HL-60/S4 (cell line): ENCODE measurements around the gene POLR2A.

Experiments used
- in situ Hi-C: fragments of 300-500 bp; cut with MboI; formaldehyde crosslinking; loops from 2 replicates; pipeline ENCODE4 v1.14.3; 2022; ENCODE audit warnings: low sequenced_read_pairs

POLR2A gene

DNA sequence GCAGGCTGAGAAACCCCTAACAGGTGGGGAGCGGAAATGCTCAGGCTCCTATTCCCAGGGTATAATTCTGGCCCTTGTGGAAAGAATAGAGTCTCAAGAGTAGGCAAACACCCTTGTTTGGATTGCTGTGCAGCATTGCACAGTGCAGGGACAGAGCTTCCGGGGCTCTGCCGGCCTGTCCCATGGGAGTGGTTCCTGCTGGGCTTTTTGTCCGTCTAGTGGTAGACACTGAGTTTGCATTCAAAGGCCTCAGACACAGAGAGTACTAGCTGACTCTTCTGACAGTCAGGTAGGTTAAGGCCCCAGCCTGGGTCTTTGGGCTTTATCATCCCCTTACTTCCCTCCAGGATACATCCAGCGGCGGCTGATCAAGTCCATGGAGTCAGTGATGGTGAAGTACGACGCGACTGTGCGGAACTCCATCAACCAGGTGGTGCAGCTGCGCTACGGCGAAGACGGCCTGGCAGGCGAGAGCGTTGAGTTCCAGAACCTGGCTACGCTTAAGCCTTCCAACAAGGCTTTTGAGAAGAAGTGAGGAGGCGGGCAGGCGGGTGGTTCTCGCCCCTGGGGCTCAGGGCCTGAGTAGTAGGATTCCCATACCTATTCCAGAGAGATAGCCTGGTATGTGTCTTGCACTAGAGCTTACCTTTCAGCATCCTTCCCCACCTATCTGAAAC, 18.1 kb downstream of the POLR2A start:
- in situ Hi-C loops = no loop called here

DNA sequence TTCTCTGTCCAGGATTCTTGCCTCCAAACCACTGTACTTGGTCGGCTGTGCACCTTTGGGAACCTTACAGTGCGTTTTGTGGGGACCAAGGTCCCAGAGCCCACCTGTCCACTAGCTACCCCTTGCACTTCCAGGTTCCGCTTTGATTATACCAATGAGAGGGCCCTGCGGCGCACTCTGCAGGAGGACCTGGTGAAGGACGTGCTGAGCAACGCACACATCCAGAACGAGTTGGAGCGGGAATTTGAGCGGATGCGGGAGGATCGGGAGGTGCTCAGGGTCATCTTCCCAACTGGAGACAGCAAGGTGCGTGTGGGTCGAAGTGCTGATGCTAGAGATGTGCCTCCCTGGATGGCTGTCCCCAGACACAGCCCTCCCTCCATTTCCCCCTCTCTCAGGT, 18.8 kb downstream of the POLR2A start:
- in situ Hi-C loops = no loop called here

DNA sequence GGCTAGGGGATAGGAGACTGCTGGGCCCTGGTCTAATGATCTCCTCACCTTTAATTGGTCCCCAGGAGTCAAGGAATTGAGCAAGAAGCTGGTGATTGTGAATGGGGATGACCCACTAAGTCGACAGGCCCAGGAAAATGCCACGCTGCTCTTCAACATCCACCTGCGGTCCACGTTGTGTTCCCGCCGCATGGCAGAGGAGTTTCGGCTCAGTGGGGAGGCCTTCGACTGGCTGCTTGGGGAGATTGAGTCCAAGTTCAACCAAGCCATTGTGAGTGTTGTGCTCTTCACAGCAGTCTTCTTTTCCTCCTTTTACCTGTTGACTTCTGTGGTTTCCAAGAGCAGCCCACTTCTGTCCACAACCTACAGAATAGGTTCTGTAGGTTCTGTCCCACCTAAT, 19.4 kb downstream of the POLR2A start:
- in situ Hi-C loops = no loop called here

GRCh38 chr17:7508145-7508544, 24.0 kb downstream of the POLR2A start:
- in situ Hi-C loops = no loop called here

DNA sequence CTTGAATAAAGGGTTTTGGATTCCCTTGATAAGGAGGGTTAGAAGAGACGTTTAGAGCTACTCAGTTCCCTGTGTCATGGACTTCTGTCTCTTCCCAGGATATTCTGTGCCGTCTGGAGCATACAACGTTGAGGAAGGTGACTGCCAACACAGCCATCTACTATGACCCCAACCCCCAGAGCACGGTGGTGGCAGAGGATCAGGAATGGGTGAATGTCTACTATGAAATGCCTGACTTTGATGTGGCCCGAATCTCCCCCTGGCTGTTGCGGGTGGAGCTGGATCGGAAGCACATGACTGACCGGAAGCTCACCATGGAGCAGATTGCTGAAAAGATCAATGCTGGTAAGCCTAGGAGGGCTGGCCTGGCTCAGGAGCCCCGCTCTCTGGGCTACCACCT, 24.7 kb downstream of the POLR2A start:
- in situ Hi-C loops = no loop called here

DNA sequence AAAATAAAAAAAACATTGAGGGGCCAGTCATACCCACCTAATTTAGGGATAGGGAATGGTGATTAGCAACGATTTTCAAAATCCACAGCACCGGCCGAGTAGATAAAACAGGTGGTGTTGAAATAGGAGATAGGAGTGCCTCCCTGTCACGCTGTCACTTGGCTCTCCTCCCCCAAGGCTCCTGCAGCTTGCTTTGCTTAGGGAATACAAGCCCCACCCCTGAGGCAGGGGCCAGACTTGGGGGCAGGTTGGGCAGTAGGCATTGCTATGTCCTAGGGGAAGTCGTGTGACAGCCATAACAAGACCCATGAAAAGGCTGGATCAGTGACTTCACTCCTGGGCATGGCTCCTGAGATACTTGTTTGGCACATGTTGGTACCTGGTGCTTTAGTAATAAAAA, 25.8 kb downstream of the POLR2A start:
- in situ Hi-C loops = no loop called here

GRCh38 chr17:7511108-7511507, 26.9 kb downstream of the POLR2A start:
- in situ Hi-C loops = no loop called here

DNA sequence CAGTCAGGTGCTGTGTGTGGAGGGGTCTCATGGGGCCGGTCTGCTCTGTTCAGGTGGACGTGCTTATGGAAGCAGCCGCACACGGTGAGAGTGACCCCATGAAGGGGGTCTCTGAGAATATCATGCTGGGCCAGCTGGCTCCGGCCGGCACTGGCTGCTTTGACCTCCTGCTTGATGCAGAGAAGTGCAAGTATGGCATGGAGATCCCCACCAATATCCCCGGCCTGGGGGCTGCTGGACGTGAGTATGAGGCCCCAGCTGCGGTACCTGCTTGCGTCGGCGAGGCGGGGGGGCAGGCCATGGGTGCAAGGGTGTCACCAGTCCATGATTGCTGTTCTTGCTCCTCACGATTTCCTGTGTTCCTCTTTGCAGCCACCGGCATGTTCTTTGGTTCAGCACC, 27.9 kb downstream of the POLR2A start:
- in situ Hi-C loops = no loop called here

DNA sequence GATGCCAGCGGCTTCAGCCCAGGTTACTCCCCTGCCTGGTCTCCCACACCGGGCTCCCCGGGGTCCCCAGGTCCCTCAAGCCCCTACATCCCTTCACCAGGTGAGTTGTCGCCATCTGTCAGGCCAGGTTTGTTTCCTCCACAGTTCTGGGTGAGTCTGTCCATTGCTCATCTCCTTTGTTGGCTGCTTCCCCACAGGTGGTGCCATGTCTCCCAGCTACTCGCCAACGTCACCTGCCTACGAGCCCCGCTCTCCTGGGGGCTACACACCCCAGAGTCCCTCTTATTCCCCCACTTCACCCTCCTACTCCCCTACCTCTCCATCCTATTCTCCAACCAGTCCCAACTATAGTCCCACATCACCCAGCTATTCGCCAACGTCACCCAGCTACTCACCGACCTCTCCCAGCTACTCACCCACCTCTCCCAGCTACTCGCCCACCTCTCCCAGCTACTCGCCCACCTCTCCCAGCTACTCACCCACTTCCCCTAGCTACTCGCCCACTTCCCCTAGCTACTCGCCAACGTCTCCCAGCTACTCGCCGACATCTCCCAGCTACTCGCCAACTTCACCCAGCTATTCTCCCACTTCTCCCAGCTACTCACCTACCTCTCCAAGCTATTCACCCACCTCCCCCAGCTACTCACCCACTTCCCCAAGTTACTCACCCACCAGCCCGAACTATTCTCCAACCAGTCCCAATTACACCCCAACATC, 28.8 kb downstream of the POLR2A start:
- in situ Hi-C loops = no loop called here

DNA sequence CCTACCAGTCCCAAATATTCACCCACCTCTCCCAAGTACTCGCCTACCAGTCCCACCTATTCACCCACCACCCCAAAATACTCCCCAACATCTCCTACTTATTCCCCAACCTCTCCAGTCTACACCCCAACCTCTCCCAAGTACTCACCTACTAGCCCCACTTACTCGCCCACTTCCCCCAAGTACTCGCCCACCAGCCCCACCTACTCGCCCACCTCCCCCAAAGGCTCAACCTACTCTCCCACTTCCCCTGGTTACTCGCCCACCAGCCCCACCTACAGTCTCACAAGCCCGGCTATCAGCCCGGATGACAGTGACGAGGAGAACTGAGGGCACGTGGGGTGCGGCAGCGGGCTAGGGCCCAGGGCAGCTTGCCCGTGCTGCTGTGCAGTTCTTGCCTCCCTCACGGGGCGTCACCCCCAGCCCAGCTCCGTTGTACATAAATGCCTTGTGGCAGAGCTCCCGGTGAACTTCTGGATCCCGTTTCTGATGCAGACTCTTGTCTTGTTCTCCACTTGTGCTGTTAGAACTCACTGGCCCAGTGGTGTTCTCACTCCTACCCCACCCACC, 29.8 kb downstream of the POLR2A start:
- in situ Hi-C loops = no loop called here

DNA sequence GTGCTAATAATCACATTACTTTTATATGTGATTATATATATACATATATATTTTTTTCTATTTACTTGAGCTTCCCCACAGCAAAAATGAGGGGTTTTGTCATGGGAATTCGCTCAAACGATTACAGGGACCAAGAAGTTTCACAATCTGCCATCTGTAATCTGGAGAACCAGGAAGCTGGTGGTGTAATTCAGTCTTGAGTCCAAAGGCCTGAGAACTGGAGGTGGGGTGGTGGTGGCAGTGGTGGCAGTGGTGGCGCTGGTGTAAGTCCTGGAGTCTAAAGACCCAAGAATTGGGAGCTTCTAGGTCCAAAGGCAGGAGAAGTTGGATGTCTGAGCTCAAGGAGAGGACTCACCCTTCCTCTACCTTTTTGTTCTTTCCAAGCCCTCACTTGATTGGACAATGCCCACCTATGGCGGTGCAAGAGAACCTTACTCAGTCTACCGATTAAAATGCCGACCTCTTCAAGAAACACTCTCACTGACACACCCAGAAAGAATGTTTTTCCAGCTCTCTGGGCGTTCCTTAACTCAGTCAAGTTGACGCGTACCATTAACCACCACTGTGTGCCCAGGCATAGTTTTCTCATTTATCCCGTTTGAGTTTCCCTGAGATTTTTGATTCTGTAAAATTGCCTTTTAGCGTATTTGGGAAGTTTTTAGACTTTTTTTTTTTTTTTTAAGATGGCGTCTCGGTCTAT, 31.9 kb downstream of the POLR2A start:
- in situ Hi-C loops = no loop called here

DNA sequence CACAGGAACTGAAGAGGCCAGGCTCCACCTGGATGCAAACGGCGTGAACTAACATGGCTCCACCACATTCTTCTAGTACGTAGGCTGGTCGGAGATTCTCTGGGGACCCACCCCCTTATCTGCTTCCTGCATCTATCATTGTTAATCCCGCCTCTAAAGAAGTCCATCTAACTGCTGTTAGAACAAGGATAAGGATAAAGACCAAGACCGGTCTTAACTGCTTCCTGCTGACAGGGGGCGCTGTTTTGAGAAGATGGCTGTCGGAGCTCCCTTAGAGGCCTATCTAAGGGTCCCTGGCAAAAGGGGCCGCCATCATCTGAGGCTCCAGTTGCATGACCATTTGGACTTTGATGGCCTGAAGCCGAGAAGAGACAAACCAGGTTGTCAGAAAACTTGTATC, 38.9 kb downstream of the POLR2A start:
- in situ Hi-C loops = no loop called here

- in situ Hi-C loops = no loop called here
Measured at GRCh38 chr17:7528842-7529241, 44.7 kb downstream of the POLR2A start.

DNA sequence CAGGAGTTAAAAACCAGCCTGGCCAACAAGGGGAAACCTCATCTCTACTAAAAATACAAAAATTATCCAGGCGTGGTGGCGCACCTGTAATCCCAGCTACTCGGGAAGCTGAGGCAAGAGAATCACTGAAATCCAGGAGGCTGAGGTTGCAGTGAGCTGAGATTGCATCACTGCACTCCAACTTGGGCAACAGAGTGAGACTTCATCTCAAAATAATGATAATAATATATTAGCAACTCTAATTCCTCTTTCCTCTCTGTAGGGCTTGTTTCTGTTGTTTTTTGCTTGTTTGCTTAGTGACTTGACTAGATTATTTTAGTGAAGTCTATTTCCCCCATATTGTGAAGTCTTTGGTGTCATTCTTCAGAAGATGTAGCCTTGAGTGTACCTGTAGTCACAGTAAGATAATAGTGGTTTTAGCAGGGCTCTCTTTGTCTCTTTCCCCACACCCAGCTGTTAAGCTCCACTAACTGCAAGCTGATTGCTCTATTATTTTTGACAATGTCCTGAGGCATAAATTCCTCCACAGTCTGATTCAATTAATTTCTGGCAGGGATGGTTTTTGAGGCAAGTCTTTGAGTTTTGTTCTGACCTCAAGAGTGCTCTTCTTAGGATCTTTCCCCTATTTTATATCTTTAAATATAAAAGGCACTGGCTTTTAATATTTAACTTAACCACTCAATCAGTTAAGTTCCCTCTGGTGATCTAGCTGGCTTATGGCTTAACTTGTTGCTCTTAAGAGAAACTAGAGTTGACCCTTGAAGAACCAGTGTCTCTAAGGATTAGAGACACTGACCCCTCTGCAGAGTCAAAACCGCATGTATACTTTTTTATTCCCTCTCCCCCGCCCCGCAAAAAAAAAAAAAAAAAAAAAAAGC, 46.1 kb downstream of the POLR2A start:
- in situ Hi-C loops = no loop called here

GRCh38 chr17:7538050-7538449, 53.9 kb downstream of the POLR2A start:
- in situ Hi-C loops = no loop called here

DNA sequence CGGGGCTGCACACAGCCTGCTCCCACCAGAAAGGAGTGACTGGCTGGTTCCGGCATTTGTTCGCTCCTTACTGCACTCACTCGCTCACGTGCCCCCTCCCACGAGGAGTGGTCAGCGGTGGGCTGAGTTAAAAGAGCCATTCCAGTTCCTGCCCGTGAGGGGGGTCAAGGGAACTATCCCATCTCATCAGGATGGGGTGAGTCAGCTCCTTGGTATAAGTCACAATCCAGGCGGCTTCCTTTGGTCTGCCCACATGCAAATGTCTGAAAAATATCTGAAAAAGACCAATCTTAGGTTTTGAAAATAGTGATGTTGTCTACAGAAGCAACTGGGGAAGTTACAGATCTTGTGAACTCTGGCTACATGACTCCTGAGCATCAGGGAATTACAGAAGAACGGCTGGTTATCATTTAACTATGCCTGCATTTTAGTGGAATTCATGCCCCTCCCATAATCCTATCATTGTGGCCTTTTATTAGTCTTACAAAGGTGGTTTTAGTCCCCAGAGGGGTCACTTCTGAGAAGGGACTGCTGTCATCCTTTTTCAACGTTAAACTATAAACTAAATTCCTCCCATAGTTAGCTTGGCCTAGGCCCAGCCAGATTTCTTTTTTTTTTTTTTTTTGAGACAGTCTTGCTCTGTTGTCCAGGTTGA, 54.9 kb downstream of the POLR2A start:
- in situ Hi-C loops = no loop called here

GRCh38 chr17:7541074-7541621, 57.0 kb downstream of the POLR2A start:
- in situ Hi-C loops = no loop called here

GRCh38 chr17:7544911-7545310, 60.7 kb downstream of the POLR2A start:
- in situ Hi-C loops = no loop called here

- in situ Hi-C loops = no loop called here
Measured at GRCh38 chr17:7548585-7549400, 64.6 kb downstream of the POLR2A start, which contains the start of gene TNFSF12. TNFSF12 (plus strand) TSS chr17:7549058; CDS start chr17:7549154, 96 bp downstream.
